HG03095 (cell line): ENCODE measurements around the gene COL4A1.

Experiments
- ATAC-seq: cut with Tn5 transposase; IDR thresholded peaks from one replicate; pipeline ENCODE4 v1.9.1; 2021; ENCODE audit warnings: moderate library complexity; ENCODE audit not compliant: unreplicated experiment

Gene COL4A1

GRCh38 chr13:110149036-110149435 lies 157.9 kb downstream of the COL4A1 start:
- no peak for ATAC-seq

- ATAC-seq: no peak
These were observed 166.9 kb downstream of the COL4A1 start for GRCh38 chr13:110140099-110140498.

GRCh38 chr13:110138700-110139036 lies 168.3 kb downstream of the COL4A1 start:
- ATAC-seq: no peak

- peak; percentile 57 for ATAC-seq
These were observed 168.8 kb downstream of the COL4A1 start for GRCh38 chr13:110138010-110138699.

GRCh38 chr13:110137680-110138009 lies 169.3 kb downstream of the COL4A1 start:
- ATAC-seq: peak; percentile 81

- no peak for ATAC-seq
These were observed 170.0 kb downstream of the COL4A1 start for GRCh38 chr13:110136660-110137585.

- ATAC-seq: no peak
These were observed 170.9 kb downstream of the COL4A1 start for GRCh38 chr13:110135977-110136597.

GRCh38 chr13:110134801-110135200 lies 172.2 kb downstream of the COL4A1 start:
- ATAC-seq: no peak

- no peak for ATAC-seq
These were observed 173.3 kb downstream of the COL4A1 start for GRCh38 chr13:110133425-110134235.

GRCh38 chr13:110132225-110132982 lies 174.6 kb downstream of the COL4A1 start:
- no peak for ATAC-seq

- no peak for ATAC-seq
These were observed 175.5 kb downstream of the COL4A1 start for GRCh38 chr13:110131424-110131823.

GRCh38 chr13:110130431-110130830 lies 176.5 kb downstream of the COL4A1 start:
- no peak for ATAC-seq

GRCh38 chr13:110129539-110130186 lies 177.3 kb downstream of the COL4A1 start:
- ATAC-seq: no peak

- no peak for ATAC-seq
These were observed 177.9 kb downstream of the COL4A1 start for GRCh38 chr13:110129076-110129475.

- ATAC-seq: no peak
These were observed 178.4 kb downstream of the COL4A1 start for GRCh38 chr13:110128546-110128945.

- ATAC-seq: no peak
These were observed 178.9 kb downstream of the COL4A1 start for GRCh38 chr13:110127986-110128511.

- ATAC-seq: no peak
These were observed 180.5 kb downstream of the COL4A1 start for GRCh38 chr13:110126391-110126961.

- ATAC-seq: no peak
These were observed 181.2 kb downstream of the COL4A1 start for GRCh38 chr13:110125613-110126272.

- ATAC-seq: no peak
These were observed 181.8 kb downstream of the COL4A1 start for GRCh38 chr13:110125157-110125556.
